Immature natural killer cell (primary cell): ENCODE data around the gene FAM25A. TPM values are rescaled to one million over a fixed set of nuclear protein-coding genes. Genes with fewer than 3 reads are reported as not detected.
"Not testable (repeated sequence)": the region's sequence is repeated elsewhere in the genome, so short reads cannot be mapped to it uniquely, and the experiment has no call there.

Experiments used
- DNase-seq, 3 donors: peaks; one replicate each; pipeline ENCODE4 v3.0.0; 2022; ENCODE audit warnings: mixed read lengths in 1 of 3
- H3K27ac Mint-ChIP-seq, 6 donors: one replicate each; pipeline ENCODE4 v1.8.0; 2020; ENCODE audit warnings: mixed read lengths in 6 of 6, mild to moderate bottlenecking in 5 of 6, inconsistent platforms in 4 of 6, moderate library complexity in 3 of 6
- H3K27me3 Mint-ChIP-seq, 3 donors: one replicate each; pipeline ENCODE4 v1.8.0; 2020 to 2021; ENCODE audit warnings: low read depth in 3 of 3, mild to moderate bottlenecking in 3 of 3, mixed read lengths in 3 of 3, moderate library complexity in 3 of 3, inconsistent platforms in 1 of 3
- H3K36me3 Mint-ChIP-seq, 3 donors: one replicate each; pipeline ENCODE4 v1.8.0; 2020; ENCODE audit warnings: mixed read lengths in 3 of 3, inconsistent platforms in 2 of 3, mild to moderate bottlenecking in 2 of 3
- H3K4me1 Mint-ChIP-seq, 2 donors: one replicate each; pipeline ENCODE4 v1.8.0; 2020; ENCODE audit warnings: inconsistent platforms in 2 of 2, mild to moderate bottlenecking in 2 of 2, mixed read lengths in 2 of 2, moderate library complexity in 1 of 2
- H3K4me3 Mint-ChIP-seq, 5 donors: one replicate each; pipeline ENCODE4 v1.8.0; 2020; ENCODE audit warnings: mild to moderate bottlenecking in 5 of 5, mixed read lengths in 5 of 5, inconsistent platforms in 3 of 5, moderate library complexity in 3 of 5
- H3K9me3 Mint-ChIP-seq, 6 donors: one replicate each; pipeline ENCODE4 v1.8.0; 2020; ENCODE audit warnings: mild to moderate bottlenecking in 6 of 6, mixed read lengths in 6 of 6, inconsistent platforms in 4 of 6, moderate library complexity in 3 of 6
- polyA plus RNA-seq, 3 donors: library from polyadenylated mRNA; unstranded; fragments of 300-500 nt; fragmentation: Illumina TruSeq; gene quantifications; one replicate each; pipeline ENCODE4 v1.2.3, GENCODE V29; 2021

Gene FAM25A
- not detected for polyA plus RNA-seq

DNA sequence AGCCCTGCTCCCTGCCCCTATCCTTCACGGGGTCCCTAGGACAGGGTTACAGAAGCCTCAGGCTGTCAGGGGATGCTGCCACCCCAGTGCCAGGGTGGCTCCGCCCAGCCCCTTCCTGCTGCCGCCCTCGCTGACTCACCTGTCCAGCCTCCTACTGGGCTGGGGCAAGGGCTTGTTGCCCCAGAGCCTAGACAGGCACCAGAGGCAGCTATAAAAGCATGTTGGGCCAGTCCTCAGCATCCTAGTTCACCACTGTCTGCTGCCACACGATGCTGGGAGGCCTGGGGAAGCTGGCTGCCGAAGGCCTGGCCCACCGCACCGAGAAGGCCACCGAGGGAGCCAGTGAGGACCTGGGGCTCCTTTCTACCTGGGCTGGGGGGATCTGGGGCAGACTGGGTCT, at the start of gene FAM25A:
Gene FAM25A, plus strand, starts transcription at position 239 of the 400 bp plus-strand sequence. Its CDS starts 31 bp downstream, at position 270.
- H3K27me3 Mint-ChIP-seq, H3K36me3 Mint-ChIP-seq, H3K4me3 Mint-ChIP-seq, H3K4me1 Mint-ChIP-seq, DNase-seq, H3K9me3 Mint-ChIP-seq, H3K27ac Mint-ChIP-seq: not testable (repeated sequence)

DNA sequence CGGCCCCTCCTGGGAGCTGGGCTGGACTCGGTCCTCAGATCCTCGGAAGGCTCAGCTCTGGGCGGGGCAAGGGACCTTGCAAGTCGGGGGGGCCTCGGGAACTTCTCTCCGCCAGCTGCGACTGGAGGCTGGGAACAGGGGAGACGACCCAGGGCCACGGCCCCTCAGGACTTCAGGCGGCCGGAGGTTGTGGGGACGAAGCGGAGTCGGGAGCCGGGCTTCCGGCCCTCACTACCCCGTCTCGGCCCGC, 49.2 kb upstream of the FAM25A start:
- H3K27ac Mint-ChIP-seq = peak overlapping the region in 3 of 6 donors; percentile 28 to 69 (median 30)
- H3K9me3 Mint-ChIP-seq = no peaks in the 10 kb centered on the region
- peak overlapping the region; percentile 69 to 82 (median 75) for H3K4me3 Mint-ChIP-seq
- H3K36me3 Mint-ChIP-seq = no peaks in the 10 kb centered on the region
- peaks cover 4 to 10% (median 6%) of the 10 kb centered on the region in 3 donors for H3K27me3 Mint-ChIP-seq
- H3K4me1 Mint-ChIP-seq = peaks cover 26 to 27% of the 10 kb centered on the region in 2 donors
- DNase-seq = no peak

DNA sequence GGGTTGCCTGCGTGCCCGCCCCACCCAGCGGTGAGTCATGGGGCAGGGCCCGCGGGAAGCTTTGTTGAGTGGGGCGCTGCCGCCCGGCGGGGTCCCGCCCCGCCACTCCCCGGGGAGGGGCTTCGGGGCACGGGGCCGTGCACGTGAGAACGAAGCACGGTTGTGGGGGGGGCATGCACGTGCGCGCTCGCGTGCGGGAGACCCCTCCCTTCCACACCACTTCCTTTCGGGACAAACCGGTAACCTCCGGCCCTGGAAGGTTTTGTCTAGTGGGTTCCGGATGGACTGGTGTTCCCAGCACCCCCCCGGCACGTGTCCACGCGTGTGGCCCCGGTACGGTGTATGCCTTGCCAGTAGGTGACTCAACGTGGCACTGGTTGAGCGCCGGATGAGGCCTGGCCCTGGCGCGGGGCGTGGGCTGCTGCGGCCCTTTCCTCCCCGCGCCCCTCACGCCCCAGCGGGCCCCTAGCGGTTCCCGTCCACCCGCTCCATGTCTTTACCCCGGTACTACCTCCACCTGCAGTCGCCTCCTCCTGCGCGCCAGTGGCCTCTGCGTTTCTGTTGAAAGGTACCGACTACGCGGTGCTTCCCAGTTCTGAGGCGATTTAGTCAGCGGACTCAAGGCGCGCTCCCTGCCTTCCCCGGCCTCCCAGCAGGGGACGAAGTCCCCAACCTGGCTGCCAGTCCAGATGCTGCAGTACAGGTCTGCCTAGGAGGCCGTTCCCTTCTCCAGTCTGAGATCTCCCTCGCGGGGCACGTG, 48.7 kb upstream of the FAM25A start:
- Mint-ChIP-seq H3K27me3 (peaks cover 4 to 10% (median 6%) of the 10 kb centered on the region in 3 donors), H3K27ac (peak overlapping the region; percentile 1 to 86 (median 66)), H3K9me3 (no peaks in the 10 kb centered on the region), H3K36me3 (no peaks in the 10 kb centered on the region), H3K4me3 (peak overlapping the region; percentile 83 to 89 (median 88)), H3K4me1 (peaks cover 21 to 22% of the 10 kb centered on the region in 2 donors)
- DNase-seq = peak; percentile 72 to 85 (median 80)

DNA sequence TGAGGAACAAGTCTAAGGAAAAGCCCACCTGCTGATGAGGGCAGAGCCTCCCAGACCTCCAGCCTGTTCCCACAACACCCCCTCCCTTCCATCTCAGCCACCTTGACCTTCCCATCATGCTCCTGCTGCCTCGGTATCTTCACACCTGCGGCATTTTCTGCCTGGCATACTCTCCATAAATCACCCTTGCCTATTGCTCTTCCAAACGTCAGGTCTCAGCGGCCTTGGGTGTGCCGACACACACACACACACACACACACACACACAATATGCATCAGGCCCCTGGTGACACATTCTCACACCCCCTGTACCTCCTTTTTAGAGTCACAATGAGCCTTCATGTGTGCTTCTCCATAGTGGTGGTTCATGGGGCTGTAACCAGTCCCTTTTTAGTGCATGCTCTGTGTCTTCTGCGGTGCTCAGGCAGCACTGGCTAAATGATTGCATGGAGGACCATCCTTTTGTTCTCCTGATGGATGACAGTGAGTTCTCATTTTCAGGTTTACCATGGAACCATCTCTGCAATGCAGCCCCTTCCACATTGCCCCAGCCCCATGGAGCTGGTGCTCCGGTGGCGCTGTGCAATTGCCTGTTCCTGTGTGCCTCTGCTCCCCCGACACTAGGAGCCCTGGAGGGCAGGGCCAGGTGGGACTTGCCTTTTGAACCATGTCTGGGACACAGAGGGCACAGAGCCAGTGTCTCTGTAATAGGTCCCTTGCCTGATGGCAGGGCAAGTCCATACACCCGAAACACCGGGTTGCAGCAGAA, 47.3 kb upstream of the FAM25A start:
- Mint-ChIP-seq H3K36me3 (no peaks in the 10 kb centered on the region), H3K4me1 (peaks cover 17 to 18% of the 10 kb centered on the region in 2 donors), H3K27me3 (peaks cover 1 to 10% (median 6%) of the 10 kb centered on the region in 3 donors), H3K27ac (peak overlapping the region in 5 of 6 donors; percentile 12 to 70 (median 46)), H3K4me3 (peak overlapping the region; percentile 53 to 83 (median 69)), H3K9me3 (no peaks in the 10 kb centered on the region)
- no peak for DNase-seq

DNA sequence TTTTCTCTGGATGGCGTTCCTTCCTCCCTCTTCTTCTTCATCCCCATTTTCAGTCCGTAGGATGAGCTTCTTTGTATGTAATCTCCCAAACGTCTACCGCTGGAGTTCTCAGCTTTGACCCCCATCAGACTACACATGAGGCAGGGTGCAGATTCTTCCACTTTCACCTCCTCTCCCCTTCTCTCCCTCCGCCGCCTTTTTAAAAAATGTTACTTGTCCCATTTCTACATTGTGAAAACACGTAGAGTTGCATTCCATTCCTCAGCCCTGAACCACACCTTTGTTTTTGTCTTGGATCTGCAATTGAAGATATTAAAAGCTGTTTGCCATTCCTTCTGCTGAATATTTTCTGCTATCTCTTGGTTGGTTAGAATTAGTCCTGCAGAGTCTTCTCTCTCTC, 45.6 kb upstream of the FAM25A start:
- peaks cover 15 to 18% of the 10 kb centered on the region in 2 donors for H3K4me1 Mint-ChIP-seq
- H3K27ac Mint-ChIP-seq = peak overlapping the region in 1 of 6 donors; percentile 54
- H3K4me3 Mint-ChIP-seq = no peak overlapping the region

DNA sequence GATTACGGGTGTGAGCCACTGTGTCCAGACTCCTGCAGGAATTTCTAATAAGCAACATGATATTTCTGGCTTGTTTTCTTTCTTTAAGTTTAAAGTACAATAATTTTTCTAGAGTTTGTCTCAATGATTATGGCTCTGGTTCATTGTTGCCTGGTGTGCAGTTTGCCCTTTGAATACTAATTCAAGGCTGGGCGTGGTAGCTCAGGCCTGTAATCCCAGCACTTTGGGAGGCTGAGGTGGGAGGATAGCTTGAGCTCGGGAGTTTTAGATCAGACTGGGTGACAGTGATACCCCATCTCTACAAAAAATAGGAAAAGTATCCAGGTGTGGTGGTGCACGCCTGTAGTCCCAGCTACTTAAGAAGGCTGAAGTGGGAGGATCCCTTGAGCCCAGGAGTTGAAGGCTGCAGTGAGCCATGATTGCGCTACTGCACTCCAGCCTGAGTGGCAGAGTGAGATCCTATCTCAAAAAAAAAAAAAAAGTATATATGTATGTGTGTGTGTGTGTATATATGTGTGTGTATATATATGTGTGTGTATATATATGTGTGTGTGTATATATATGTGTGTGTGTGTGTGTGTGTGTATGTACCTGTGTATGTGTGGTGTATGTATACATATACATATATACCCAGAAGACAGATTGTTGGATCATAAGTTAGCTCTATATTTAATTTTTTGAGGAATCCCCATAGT, 43.6 kb upstream of the FAM25A start:
- DNase-seq = no peak
- no peaks in the 10 kb centered on the region for H3K36me3 Mint-ChIP-seq
- no peak overlapping the region for H3K27ac Mint-ChIP-seq
- H3K4me3 Mint-ChIP-seq = no peak overlapping the region
- no peaks in the 10 kb centered on the region for H3K9me3 Mint-ChIP-seq
- H3K27me3 Mint-ChIP-seq = peaks cover 1 to 7% (median 3%) of the 10 kb centered on the region in 3 donors
- H3K4me1 Mint-ChIP-seq = peaks cover 10 to 12% of the 10 kb centered on the region in 2 donors

More for the DNA sequence above, 45.6 kb upstream of the FAM25A start:
- H3K36me3 Mint-ChIP-seq = no peaks in the 10 kb centered on the region
- DNase-seq = no peak
- peaks cover 1 to 10% (median 6%) of the 10 kb centered on the region in 3 donors for H3K27me3 Mint-ChIP-seq
- H3K9me3 Mint-ChIP-seq = no peaks in the 10 kb centered on the region

DNA sequence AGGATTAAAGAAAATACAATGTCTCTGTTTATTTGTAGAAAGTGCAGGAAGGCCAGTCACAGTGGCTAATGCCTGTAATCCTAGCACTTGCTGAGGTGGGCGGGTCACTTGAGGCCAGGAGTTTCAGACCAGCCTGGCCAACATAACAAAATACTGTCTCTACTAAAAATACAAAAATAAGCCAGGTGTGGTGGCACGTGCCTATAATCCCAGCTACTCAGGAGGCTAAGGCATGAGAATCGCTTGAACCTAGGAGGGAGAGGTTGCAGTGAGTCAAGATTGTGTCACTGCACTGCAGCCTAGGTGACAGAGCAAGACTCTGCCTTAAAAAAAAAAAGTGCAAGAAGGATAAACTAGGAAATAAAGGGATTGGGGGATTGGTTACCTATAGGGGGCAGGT, 41.6 kb upstream of the FAM25A start:
- H3K4me1 Mint-ChIP-seq, H3K4me3 Mint-ChIP-seq, H3K27ac Mint-ChIP-seq, DNase-seq, H3K27me3 Mint-ChIP-seq, H3K9me3 Mint-ChIP-seq, H3K36me3 Mint-ChIP-seq: not testable (repeated sequence)

DNA sequence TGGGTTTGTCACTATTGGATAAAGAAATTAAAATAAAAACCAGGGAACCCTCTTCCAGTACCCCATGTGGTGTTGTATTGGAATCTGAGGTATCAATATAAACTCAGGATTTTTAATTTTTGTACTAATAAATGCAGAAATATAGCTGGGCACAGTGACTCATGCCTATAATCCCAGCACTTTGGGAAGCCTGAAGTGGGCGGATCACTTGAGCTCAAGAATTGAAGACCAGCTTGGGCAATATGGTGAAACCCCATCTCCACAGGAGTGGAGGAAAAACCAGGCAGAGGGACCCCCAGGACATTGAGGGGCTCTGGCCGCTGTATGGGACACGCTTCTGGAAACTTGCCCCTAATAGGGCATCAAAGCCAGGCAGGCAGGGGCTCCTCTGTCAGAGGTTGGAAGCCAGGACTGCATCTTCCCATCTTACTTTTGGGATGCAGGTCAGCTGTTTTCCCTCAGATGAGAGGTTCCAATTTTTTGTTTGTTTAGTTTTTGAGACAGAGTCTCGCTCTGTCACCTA, 40.7 kb upstream of the FAM25A start:
- no peak for DNase-seq
- H3K4me1 Mint-ChIP-seq = no peaks in the 10 kb centered on the region
- no peak overlapping the region for H3K4me3 Mint-ChIP-seq
- H3K27me3 Mint-ChIP-seq = peaks cover 0 to 2% (median 1%) of the 10 kb centered on the region in 3 donors
- H3K36me3 Mint-ChIP-seq = no peaks in the 10 kb centered on the region
- no peak overlapping the region for H3K27ac Mint-ChIP-seq
- no peaks in the 10 kb centered on the region for H3K9me3 Mint-ChIP-seq

DNA sequence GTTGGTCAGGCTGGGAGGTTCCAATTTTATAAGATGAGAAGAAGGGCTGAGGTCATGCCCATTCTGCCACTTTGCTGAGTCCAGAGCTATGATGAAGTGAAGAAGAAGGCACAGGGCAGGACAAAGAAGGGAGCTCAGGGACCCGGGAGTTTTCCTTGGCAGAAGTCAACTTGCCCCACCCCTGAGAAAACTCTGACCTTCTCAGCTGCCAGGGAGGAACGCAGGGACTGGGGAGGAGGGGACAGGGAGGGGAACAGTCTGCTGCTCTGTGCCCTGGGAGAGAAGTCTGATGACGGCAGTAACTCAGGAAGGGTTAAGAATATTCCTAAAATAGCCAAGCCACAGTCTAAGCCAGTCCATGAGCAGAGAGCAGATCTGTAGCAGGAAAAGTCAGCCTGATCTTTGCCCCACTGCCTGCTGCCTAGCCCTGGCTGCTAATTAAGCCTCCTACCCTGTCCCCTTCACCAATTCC, 40.1 kb upstream of the FAM25A start:
- Mint-ChIP-seq H3K9me3 (no peaks in the 10 kb centered on the region), H3K27me3 (peaks cover 0 to 2% (median 1%) of the 10 kb centered on the region in 3 donors), H3K36me3 (no peaks in the 10 kb centered on the region), H3K4me3 (no peak overlapping the region), H3K4me1 (no peaks in the 10 kb centered on the region), H3K27ac (no peak overlapping the region)
- DNase-seq = no peak

DNA sequence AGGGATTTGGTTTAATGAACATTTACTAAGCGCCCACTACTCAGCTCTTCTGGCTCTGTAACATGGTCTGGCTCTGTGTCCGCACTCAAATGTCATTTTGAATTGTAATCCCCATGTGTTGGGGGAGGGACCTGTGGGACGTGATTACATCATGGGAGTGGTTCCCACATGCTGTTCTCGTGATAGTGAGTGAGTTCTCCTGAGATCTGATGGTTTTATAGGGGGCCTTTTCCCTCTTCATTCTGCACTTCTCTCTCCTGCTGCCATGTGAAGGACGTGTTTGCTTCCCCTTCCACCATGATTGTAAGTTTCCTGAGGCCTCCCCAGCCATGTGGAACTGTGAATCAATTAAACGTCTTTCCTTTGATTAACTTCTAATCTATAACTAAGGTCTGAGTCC, 39.1 kb upstream of the FAM25A start:
- not testable (repeated sequence) for H3K27ac Mint-ChIP-seq, H3K4me3 Mint-ChIP-seq, H3K4me1 Mint-ChIP-seq, H3K27me3 Mint-ChIP-seq, H3K9me3 Mint-ChIP-seq, H3K36me3 Mint-ChIP-seq, DNase-seq

DNA sequence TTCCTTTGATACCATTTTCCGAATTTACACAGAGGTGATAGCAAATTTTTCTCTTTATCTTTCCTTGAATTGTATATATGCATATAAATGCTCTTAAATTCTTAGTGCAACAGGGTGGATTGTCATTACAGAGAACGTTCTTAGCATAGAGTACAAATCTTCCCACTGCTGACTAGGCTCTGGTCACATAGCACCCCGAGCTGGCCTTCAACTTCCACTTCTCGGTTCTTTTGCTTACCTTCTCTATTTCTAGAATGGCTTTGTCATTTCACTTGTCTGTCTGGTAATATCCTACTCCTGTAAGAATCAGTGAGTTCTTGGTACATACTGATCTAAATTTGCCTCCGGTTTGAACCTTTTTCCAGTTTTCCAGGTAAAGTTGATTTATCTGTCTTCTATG, 38.4 kb upstream of the FAM25A start:
- DNase-seq = no peak
- no peaks in the 10 kb centered on the region for H3K9me3 Mint-ChIP-seq

DNA sequence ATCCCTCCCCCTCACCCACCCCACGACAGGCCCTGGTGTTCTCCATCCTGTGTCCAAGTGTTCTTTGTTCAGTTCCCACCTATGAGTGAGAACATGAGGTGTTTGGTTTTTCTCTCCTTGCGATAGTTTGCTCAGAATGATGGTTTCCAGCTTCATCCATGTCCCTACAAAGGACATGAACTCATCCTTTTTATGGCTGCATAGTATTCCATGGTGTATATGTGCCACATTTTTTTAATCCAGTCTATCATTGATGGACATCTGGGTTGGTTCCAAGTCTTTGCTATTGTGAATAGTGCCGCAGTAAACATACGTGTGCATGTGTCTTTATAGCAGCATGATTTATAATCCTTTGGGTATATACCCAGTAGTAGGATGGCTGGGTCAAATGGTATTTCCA, 35.6 kb upstream of the FAM25A start:
- not testable (repeated sequence) for H3K4me1 Mint-ChIP-seq, H3K27me3 Mint-ChIP-seq, H3K36me3 Mint-ChIP-seq, DNase-seq, H3K4me3 Mint-ChIP-seq, H3K27ac Mint-ChIP-seq, H3K9me3 Mint-ChIP-seq

More for the DNA sequence above, 38.4 kb upstream of the FAM25A start:
- Mint-ChIP-seq H3K27ac (no peak overlapping the region), H3K27me3 (peaks cover 0 to 3% (median 2%) of the 10 kb centered on the region in 3 donors), H3K4me3 (no peak overlapping the region), H3K4me1 (no peaks in the 10 kb centered on the region), H3K36me3 (no peaks in the 10 kb centered on the region)

DNA sequence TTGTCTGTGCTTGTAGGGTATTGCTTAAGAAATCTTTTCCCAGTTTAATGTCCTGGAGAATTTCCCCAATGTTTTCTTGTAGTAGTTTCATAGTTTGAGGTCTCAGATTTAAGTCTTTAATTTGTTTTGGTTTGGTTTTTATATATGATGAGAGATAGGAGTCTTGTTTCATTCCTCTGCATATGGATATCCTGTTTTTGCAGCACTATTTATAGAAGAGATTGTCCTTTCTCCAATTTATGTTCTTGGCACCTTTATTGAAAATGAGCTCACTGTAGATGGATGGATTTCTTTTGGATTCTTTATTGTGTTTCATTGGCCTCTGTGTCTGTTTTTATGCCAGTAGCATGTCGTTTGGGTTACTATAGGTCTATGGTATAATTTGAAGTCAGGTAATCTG, 31.6 kb upstream of the FAM25A start:
- peaks cover 2 to 10% (median 8%) of the 10 kb centered on the region in 3 donors for H3K27me3 Mint-ChIP-seq

DNA sequence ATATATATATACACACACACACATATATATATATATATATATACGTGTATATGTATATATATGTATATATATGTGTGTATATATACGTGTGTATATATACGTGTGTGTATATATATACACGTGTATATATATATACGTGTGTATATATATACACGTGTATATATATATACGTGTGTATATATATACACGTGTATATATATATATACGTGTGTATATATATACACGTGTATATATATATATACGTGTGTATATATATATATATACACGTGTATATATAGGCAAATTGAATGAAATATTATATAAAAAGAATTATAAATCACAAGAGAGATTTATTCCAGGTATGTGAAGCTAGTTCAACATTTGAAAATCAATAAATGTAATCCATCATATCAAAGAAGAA, 28.7 kb upstream of the FAM25A start:
- H3K36me3 Mint-ChIP-seq, H3K27ac Mint-ChIP-seq: not testable (repeated sequence)

More for the DNA sequence above, 31.6 kb upstream of the FAM25A start:
- Mint-ChIP-seq H3K36me3 (no peaks in the 10 kb centered on the region), H3K4me1 (no peaks in the 10 kb centered on the region), H3K27ac (no peak overlapping the region), H3K4me3 (no peak overlapping the region), H3K9me3 (no peaks in the 10 kb centered on the region)
- no peak for DNase-seq

More for the DNA sequence above, 28.7 kb upstream of the FAM25A start:
- not testable (repeated sequence) for H3K4me1 Mint-ChIP-seq, H3K9me3 Mint-ChIP-seq, H3K27me3 Mint-ChIP-seq, H3K4me3 Mint-ChIP-seq, DNase-seq
